HG03521 (cell line): Measurements from ENCODE around the gene ZNF169.
A peak's percentile ranks its signal among the peaks of the same experiment; 100 is the strongest.
"Not testable (repeated sequence)": the region's sequence is repeated elsewhere in the genome, so short reads cannot be mapped to it uniquely, and the experiment has no call there.

Experiments used
- ATAC-seq: cut with Tn5 transposase; IDR thresholded peaks from one replicate; pipeline ENCODE4 v1.9.1; 2021; ENCODE audit warnings: mild to moderate bottlenecking, moderate library complexity; ENCODE audit not compliant: unreplicated experiment

ZNF169 gene

DNA sequence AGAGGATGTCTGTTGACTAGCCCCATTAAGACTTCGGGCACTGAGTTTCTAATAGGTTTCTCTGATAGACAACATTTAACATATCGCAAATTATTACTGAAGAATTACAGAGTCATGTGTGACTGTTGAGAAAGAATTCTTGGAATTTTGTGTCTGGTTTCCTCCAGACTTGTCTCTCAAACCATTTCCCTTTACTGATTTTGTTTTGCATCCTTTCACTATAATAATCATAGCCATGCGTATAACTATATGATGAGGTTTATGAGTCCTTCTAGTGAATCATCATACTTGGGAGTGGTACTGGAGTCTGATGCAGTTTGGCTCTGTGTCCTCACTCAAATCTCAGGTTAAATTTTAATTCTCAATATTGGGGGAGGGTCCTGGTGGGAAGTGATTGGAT, 27.0 kb downstream of the ZNF169 start:
- no peak for ATAC-seq

DNA sequence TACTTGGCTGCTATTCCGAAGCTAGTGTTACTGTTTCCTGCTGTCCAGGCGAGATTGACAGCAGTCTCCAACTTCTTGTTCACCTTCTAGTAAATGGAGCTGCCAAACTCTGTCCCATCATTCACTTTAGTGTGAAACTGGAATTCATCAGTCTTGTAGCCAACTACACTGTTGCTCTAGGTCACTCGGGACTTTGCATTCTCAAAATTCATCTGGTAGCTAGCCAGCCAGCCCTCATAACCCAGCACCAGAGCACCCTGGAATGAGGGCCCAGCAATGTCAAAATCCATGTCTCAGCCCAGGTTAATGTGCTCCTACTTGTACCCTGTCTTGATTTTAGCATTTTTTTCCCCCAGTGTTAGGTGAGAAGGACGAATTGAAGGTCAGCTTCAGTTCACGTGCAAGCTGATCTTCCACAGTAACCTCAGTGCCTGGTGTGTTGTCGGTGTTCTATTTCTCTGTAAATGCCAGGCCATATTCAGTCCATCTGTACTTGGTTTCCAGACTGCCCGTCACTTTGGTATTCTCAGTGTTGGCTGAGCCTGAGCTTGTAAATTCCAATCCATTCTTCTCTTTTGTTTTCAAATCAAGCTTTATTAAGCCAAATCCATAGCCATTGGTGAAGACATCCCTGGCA, 28.9 kb downstream of the ZNF169 start:
- no peak for ATAC-seq

DNA sequence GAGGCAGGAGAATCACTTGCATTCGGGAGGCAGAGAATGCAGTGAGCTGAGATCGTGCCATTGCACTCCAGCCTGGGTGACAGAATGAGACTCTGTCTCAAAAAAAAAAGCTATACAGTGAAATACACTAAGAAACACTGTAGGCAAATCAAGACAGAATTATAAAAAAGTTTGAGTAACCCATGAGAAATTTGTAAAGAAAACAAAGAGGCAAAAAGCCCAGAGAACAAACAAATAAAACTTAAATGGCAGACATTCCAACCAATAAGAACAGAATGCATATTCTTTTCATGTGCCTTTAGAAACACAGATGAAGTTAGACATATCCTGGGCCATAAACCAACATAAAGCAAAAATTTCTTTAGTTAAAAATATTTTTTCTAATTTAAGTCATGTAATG, 30.6 kb downstream of the ZNF169 start:
- ATAC-seq = no peak

DNA sequence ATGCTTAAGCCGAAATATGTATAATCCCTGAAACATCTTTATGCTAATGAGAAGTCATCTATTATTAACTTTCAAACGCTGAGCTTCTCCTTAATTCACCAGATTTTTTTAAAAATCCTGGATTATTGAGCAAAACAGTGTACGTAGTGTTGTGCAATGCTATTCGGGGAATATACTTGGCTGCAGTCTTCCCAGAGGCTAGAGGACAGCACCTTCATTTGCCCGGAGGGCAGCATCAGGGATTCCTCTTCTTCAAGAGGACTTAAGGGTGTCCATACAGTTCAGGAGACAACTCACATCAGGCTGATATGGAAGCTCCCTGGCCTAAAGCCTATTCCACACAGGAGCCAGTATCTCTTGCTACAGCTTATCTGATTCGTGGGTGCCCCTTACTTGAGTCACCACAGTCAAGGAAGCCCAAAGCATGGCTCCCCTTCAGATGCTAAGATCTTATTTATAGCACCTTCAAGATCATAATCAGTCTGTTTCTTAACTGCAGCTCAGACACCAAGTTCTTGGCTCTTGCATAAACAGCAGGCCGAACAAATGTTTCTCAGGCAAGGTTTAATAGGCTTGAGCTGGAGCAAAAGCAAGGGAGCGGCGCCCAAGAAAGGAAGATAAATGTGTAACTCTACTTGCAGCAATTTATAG, 40.0 kb downstream of the ZNF169 start:
- no peak for ATAC-seq

DNA sequence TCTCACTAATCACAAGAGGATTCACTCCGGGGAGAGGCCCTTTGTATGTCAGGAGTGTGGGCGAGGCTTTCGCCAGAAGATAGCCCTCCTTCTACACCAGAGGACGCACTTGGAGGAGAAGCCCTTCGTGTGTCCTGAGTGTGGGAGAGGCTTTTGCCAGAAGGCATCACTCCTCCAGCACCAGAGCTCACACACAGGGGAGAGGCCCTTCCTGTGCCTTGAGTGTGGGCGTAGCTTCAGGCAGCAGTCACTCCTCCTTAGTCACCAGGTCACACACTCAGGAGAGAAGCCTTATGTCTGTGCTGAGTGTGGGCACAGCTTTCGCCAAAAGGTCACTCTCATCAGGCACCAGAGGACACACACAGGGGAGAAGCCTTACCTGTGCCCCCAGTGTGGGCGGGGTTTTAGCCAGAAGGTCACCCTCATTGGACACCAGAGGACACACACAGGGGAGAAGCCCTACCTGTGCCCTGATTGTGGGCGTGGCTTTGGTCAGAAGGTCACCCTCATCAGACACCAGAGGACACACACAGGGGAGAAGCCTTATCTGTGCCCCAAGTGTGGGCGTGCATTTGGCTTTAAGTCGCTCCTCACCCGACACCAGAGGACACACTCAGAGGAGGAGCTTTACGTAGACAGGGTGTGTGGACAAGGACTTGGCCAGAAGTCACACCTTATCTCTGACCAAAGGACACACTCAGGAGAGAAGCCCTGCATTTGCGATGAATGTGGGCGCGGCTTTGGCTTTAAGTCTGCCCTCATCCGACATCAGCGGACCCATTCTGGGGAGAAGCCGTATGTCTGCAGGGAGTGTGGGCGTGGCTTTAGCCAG, 41.6 kb downstream of the ZNF169 start:
- ATAC-seq = no peak

DNA sequence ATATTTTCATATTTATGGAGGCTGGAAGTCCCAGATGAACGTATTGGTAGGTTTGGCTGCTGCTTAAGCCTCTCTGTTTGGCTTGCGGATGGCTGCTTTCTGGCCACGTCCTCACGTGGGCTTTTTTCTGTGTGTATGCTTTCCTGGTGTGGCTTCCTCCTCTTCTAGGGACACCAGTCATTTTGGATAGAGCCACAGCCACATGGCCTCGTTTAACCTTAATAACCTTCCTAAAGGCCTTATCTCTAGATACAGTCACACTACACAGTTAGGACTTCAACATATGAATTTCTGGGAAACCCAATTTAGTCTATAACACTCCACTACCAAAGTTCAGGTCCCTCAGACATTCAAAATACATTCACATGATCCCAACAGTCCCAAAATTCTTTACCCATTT, 42.5 kb downstream of the ZNF169 start:
- ATAC-seq = no peak

DNA sequence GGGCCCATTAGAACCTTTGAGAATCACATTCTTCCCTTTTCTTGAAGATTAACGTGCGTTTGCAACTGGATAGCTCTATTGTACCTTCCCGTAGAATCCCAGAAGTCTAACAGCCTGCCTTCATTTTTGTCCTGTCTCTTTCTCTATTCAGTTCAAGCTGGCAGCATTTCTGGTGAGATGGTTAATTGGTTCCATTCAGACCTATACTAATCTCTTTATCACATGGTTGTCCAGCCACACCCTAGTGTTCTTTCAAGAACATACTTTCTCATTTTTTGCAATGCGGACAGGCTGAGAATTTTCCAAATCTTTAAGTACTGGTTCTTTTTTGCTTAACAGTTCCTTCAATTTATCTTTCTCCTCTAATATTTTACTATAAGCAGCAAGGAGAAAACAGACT, 43.3 kb downstream of the ZNF169 start:
- no peak for ATAC-seq

DNA sequence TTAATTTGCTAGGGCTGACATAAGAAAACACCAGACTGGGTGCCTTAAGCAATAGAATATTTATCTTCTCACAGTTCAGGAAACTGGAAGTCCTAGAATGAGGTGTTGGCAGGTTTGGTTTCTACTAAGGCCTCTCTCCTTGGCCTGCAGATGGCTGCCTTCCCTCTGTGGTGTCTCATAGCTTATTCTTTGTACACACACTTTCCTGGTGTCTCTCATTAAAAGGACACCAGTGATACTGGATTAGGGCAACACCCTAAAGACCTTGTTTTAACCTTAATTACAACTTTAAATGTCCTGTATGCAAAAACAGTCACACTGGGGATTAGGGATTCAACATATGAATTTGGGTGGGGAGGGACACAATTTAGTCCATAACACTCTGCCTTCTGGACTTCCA, 44.2 kb downstream of the ZNF169 start:
- no peak for ATAC-seq

DNA sequence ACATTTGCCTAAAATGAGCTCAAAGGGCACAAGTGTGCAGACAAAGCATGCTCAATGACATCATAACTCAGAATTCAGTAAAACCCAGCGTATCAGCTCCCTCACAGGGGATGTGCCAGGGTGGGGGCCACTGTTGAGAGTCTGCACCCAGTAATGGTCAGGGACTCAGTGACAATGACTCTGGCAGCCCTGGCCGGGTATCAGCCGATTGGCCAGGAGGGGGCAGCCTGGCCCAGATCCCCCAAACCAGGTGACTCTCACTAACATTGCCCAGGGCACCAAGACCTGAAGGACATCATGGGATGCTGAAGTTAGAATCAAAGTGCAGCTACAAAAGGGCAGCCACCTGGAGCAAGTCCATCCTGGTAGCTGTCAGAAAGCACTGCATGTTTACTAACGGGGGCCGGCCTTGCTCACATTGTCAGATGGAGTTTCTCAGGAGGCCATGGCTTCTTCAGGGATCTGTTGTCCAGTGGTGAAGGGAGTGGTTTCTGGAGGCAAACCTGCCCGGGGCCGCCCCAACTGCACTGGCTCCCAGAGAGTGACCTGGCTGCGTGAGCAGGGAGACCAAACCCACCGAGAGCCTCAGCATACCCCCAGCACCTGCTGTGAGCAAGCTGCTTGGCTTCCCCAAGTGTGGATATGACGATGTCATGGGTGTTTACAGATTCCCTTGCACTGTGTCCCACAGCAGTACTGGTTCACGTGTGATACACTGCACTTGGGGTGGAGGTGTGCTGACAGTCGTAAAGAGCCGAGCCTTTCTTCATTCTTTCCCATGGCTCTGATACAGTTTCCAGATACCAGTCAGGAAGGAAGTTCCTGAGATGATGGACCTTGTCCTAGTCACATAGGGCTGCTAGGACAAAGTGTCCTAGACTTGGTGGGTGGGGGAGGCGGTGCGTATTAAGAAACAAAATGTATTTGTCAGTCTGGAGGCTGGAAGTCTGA, 56.2 kb downstream of the ZNF169 start:
- not testable (repeated sequence) for ATAC-seq

DNA sequence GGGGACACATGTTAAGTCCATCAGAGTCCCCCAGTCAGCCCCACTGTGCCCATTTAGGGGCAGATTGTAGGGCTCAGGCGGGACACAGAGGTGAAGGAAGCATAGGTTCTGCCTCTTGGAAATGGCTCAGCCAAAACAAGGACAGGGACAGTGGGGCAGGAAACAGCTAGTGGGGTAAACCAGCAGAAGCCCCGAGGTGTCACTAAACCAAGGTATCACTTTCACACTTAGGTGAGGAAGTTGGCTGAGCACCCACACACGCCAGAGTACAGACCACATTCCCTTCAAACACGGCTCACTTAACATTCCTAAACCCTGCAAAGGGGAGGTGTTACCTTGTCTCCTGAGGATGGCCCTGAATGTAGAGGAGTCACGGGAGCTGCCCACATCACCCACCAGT, 57.1 kb downstream of the ZNF169 start:
- ATAC-seq = peak; percentile 64

DNA sequence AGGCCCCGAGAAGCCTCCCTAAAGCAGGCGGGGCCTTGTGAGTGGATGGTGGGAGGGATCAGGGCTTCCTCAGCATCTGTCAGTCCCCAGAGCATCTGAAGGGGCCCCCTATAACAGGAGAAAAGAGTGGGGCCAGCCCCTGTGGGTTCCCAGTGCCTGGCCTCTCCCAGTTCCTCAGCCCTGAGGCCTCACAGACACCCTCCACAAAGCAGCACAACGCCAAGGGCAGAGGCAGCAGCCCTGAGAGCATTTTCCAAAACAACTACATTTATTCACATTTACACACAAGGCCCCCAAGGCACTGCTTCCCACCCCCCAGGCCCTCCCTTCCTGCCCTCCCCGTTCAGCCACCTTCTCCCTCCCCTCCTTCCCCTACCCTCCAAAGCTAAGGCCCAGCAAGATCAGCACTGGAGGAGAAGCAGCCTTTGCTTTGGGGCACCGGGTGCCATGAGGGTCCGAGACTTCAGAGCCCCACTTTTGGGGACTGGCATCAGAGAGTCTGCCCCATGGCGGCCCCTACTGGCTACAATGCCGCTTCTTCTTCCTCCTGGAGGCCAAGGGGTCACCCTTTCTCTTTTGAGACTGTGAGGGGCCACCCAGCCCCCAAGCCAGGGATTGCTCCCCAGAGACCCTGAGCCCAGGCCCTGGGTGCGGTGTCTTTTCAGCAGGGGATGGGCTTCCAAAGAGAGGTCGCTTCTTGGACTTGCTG, 59.0 kb downstream of the ZNF169 start:
- ATAC-seq = not testable (repeated sequence)

DNA sequence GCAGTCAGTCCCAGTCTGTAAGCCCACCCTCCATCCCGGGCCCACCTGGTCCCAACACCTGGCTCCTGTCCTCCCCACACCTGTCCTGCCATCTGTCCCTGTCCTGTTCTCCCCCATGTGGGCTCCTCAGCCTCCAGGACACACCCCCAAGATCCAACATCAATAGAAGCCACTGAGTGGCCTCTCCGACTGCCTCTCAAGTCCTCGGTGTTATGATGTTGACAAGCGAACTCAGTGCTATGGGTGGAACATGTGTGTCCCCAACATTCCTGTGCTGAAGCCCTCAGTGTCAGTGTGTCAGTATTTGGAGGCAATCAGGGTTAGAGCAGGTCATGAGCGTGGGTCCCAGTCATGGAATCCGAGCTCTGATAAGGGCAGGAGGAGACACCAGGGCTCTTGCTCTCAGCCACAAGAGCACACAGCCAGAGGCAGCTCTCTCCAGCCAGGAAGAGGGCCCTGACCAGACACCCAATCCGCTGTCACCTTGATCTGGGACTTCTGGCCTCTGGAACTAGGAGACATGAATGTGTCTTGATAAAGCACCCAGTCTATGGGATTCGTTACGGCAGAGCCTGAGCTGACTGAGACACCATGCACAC, 63.3 kb downstream of the ZNF169 start:
- ATAC-seq = not testable (repeated sequence)

DNA sequence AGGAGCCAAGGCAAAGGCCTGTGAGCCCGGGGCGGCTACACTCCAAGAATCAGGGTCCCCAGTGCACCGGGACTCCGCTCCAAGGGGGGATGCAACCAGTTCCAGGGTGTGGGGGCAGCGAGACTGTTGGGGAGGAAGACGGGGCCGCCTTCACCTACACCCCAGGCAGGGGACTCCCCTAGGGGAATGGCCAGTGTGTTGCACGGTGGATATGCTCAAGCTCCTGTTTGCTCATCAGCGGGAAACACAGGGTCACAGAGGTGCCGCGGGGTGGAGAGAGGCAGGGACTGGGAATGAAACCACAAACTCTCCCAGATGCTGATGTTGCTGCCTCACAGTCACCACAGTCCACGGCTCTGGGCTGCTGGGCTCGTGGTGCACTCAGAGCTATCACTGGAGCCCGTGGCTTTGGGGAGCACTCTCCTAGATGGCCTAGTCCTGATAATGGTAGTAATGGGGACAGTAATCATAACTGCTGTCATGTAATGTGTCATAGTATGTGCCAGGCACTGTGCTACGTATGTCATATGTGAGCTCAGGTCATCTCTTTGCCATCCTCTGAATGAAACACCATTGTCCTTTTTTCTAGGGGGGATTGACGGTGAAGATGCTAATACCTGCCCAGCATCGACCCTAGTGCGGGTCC, 64.2 kb downstream of the ZNF169 start:
- not testable (repeated sequence) for ATAC-seq

DNA sequence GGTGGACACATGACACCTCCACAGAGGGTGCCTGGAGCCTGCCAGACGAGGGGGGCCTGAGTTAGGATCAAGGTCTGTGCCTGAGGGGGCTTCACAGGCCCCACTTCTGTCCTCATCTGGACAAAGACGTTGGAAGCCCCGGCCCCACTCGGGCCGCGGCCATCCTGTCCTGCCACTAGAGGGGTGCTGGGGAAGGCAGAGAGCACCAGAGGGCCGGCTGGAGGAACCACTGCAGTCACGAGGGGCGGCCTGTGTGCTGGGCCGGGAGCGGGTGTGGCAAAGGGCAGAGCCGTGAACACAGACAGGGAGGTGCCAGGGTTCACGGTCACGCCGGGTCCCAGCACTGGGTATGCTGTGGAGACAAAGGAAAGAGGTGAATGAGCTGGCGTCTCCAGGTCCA, 66.5 kb downstream of the ZNF169 start:
- ATAC-seq = not testable (repeated sequence)

DNA sequence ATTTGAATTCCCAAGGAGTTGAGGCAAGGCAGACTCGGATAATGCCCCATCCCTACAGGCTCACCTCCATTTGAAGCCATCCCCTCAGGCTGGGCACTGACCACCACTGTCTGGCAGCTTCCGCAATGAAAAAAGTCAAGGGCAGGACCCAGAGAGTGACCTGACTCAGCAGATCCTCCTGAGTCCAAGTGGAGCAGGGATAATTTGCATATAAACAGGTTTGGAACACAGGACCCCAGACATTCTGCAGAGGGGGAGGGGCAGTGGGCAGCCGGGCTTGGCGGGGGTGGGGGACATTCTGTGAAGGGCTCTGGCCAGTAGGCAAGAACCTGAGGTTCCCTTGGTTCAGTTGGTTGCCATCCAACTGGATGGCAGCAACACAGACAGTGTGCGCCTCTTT, 69.4 kb downstream of the ZNF169 start, which contains the start of gene NUTM2F:
Gene NUTM2F (minus strand): TSS at position 101 of the 400 bp plus-strand sequence. CDS start 21 bp downstream, at position 80.
- ATAC-seq = not testable (repeated sequence)

DNA sequence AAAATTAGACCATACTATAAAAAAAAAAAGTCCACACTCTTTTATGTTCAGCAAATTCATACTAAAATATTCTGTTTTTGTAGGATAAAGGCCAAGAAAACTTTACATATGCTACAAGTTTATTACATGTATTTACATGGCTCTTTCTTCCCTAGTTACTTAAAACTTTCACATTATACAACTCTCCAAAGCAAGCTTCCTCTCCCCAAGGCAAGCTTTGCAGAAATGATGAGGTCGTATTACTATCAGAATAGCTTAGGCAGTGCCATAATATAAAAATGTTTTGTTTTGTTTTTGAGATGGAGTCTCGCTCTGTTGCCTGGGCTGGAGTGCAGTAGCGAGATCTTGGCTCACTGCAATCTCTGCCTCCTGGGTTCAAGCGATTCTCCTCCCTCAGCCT, 77.3 kb downstream of the ZNF169 start:
- not testable (repeated sequence) for ATAC-seq

DNA sequence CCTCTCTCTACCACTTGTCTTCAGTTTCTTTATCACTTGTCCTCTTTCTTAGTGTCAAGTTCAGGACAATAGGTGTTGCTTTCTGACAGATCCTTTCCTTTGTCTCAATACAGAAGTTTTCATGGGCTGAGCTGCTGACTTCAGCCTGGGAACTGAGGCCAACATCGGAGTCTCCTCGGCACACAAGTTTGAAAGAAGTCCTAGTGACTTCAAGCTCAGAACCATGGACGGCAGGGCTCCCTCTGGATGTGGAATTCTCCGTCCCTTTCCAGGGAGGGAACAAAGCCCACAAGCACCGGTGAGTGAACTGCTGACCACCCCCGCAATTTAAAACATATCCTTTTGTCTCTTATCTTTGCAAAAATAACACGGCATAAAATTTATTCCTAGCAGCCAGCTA, 79.6 kb downstream of the ZNF169 start:
- ATAC-seq = not testable (repeated sequence)

DNA sequence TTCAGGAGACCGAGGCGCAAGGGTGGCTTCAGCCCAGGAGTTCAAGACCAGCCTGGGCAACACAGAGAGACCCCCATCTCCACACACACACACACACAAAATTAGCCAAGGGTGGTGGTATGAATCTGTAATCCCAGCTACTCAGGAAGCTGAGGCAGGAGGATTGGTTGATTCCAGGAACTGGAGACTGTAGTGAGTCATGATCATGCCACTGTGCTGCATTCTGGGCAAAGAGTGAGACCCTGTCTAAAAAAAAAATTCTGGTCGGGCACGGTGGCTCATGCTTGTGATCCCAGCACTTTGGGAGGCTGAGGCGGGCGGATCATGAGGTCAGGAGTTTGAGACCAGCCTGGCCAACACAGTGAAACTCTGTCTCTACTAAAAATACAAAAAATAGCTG, 80.6 kb downstream of the ZNF169 start:
- ATAC-seq = not testable (repeated sequence)

DNA sequence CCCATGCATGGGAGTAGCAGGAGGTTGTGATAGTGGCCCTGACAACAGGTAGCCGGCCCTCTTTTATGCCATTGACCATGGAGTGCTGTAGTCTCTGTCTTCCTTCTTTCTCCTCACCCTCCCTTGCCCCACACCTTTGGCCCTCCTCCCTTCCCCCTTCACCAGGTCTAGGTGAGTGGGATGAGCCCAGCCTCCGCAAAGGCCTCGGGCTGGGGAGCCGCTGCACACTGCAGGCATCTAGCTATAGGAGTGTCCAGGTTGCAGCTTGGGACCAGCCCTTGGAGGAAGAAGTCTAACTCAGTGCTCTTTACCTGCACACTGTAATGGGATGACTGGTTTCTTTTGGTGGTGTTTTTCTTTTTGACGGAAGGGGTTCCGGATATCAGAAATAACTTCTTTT, 81.7 kb downstream of the ZNF169 start:
- not testable (repeated sequence) for ATAC-seq
